Suprapubic skin (tissue), 4 donors: ENCODE results near the gene NSMCE1.

Source experiments
- EP300 ChIP-seq: sonication (generic); formaldehyde crosslinking; IDR thresholded peaks from one replicate; pipeline ENCODE4 v1.6.1; 2017; ENCODE audit warnings: antibody characterized with exemption
- POLR2A ChIP-seq, 2 donors: fragments of 450-650 bp; IDR thresholded peaks; one replicate each; pipeline ENCODE4 v1.6.1; 2017; ENCODE audit warnings: antibody characterized with exemption in 2 of 2, mild to moderate bottlenecking in 2 of 2, moderate library complexity in 2 of 2
- POLR2AphosphoS5 ChIP-seq, 3 donors: sonication (generic); formaldehyde crosslinking; IDR thresholded peaks; one replicate each; pipeline ENCODE4 v1.6.1; 2017; ENCODE audit warnings: antibody characterized with exemption in 3 of 3

DNA sequence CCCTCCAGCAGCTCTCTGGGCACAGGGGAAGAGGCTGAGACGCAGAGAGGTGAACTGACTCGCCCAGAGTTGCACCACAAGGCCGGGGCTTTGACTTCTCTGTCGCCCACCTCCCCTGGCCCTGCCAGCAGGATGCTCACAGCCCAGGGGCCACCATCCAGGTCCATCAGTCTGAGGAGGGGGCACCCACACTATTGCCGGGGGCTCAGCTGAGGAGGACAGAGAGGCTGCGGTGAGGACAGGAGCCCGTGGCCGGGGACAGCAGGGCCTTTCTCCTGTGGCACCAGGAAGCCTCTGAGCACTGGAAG lies 32.7 kb downstream of the NSMCE1 start:
- TF ChIP-seq POLR2AphosphoS5 (IDR thresholded peaks at IDR 0.05) (no peak), EP300 (no peak), POLR2A (IDR thresholded peaks at IDR 0.05) (no peak)
